NCI-H1417 (cell line): Measurements from ENCODE around the gene ANKH.
A peak's percentile ranks its signal among the peaks of the same experiment; 100 is the strongest.

Experiments
- DNase-seq, 3 experiments: peaks; one replicate each; lab custom pipeline; 2025; lab: John Stamatoyannopoulos, UW

Gene ANKH

GRCh38 chr5:14790911-14791310, 80.7 kb downstream of the ANKH start:
- DNase-seq, result no peak

GRCh38 chr5:14790220-14790619, 81.4 kb downstream of the ANKH start:
- DNase-seq, result no peak

- no peak for DNase-seq
These were observed 83.6 kb downstream of the ANKH start for GRCh38 chr5:14787801-14788579.

- DNase-seq, result no peak
These were observed 87.9 kb downstream of the ANKH start for GRCh38 chr5:14783691-14784090.

GRCh38 chr5:14782591-14782990, 89.0 kb downstream of the ANKH start:
- no peak for DNase-seq

GRCh38 chr5:14781106-14781505, 90.5 kb downstream of the ANKH start:
- no peak for DNase-seq

- no peak for DNase-seq
These were observed 91.6 kb downstream of the ANKH start for GRCh38 chr5:14779975-14780374.

- peak in 1 of 3 experiments; percentile 42 for DNase-seq
These were observed 92.8 kb downstream of the ANKH start for GRCh38 chr5:14778792-14779070.

GRCh38 chr5:14777932-14778791, 93.4 kb downstream of the ANKH start:
- peak in 1 of 3 experiments; percentile 42 for DNase-seq

GRCh38 chr5:14777187-14777586, 94.4 kb downstream of the ANKH start:
- DNase-seq, result no peak

GRCh38 chr5:14776602-14777001, 95.0 kb downstream of the ANKH start:
- DNase-seq, result peak in 2 of 3 experiments; percentile 21

GRCh38 chr5:14775857-14776256, 95.7 kb downstream of the ANKH start:
- no peak for DNase-seq

- peak in 2 of 3 experiments; percentile 70 to 83 for DNase-seq
These were observed 98.0 kb downstream of the ANKH start for GRCh38 chr5:14773588-14773987.

GRCh38 chr5:14771972-14772371, 99.6 kb downstream of the ANKH start:
- DNase-seq, result no peak

GRCh38 chr5:14771189-14771588, 100.4 kb downstream of the ANKH start:
- DNase-seq, result no peak

- DNase-seq, result peak in 1 of 3 experiments; percentile 26
These were observed 102.8 kb downstream of the ANKH start for GRCh38 chr5:14768508-14769365.

- DNase-seq, result peak; percentile 88 to 97 (median 91)
These were observed 103.7 kb downstream of the ANKH start for GRCh38 chr5:14767735-14768507.

- peak in 2 of 3 experiments; percentile 18 to 47 for DNase-seq
These were observed 104.5 kb downstream of the ANKH start for GRCh38 chr5:14767053-14767452.

- peak in 1 of 3 experiments; percentile 47 for DNase-seq
These were observed 105.0 kb downstream of the ANKH start for GRCh38 chr5:14766584-14766983.

GRCh38 chr5:14765587-14765986, 106.0 kb downstream of the ANKH start:
- no peak for DNase-seq

GRCh38 chr5:14762549-14763216, 108.9 kb downstream of the ANKH start:
- peak in 1 of 3 experiments; percentile 42 for DNase-seq
